ENCODE results near the gene FMNL1. TPM values are rescaled to one million over a fixed set of nuclear protein-coding genes. Genes with fewer than 3 reads are reported as not detected.

The FMNL1 gene
- total RNA-seq, 1 experiment from 2014 or later: 20.0 TPM

DNA sequence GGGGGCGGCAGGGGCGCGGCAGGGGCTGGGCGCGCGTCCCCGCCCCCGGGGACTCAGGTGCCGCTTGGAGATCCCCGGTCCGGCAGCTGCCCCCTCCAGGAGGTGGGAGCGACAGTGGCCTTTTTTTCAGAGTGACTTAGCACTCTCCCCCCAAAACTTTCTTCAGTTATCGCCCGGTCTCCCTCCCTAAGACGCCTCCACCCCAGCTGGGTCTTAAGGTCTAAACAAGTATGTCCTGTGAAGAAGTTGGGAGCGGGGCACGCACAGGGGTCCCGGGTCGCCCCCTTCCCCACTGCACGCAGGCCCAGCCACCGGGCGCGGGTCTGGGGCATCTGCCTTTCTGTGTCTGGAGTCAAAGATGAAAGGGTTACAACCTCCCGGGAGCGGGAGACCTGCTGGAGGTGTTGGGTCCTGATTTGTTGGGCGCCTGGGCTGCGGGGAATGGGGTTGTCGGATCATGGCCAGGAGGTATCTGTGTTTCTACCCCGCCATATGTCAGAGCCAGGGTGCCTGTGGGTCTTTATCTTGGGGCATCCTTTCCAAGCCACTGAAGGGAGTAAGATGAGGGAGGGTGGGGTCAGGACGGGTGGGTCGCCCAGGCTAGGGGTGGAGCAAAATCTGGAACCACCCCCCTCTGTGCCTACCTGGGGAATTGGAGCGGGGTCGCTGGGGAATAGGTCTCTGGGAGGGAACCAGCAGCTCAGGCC, 757 bp downstream of the FMNL1 start:
- Histone ChIP-seq H3K27me3 (ENCODE audit: control insufficient read depth, insufficient read depth, low read length) (no peaks in the 10 kb centered on the region), H3K4me1 (ENCODE audit: control insufficient read depth, insufficient read depth, low read length) (peaks cover 39% of the 10 kb centered on the region), H3K4me3 (ENCODE audit: low read depth in 2 of 2, low read length in 2 of 2) (peak overlapping the region; percentile 51 to 67), H3K27ac (ENCODE audit: low read length) (peak overlapping the region; percentile 96), H3K9me3 (ENCODE audit: control insufficient read depth, insufficient read depth, low read depth, low read length) (no peaks in the 10 kb centered on the region), H3K36me3 (ENCODE audit: control insufficient read depth, insufficient read depth, low read length) (no peaks in the 10 kb centered on the region)
- intact Hi-C loops (cut with micrococcal nuclease; ENCODE audit: unreplicated experiment): no loop called here
- ChIA-PET CTCF (no interaction called here), POLR2A (no interaction called here)
- in situ Hi-C loops (cut with HindIII; ENCODE audit: low pct_unique_long_range_greater_than_20kb, low sequenced_read_pairs): no loop called here
- ATAC-seq (no peak), DNase-seq (ENCODE audit: low read depth, low spot score) (no peak)
- TF ChIP-seq POLR2AphosphoS5 (IDR thresholded peaks at IDR 0.05; ENCODE audit: low read depth, low read length) (no peak), SIN3A (IDR thresholded peaks at IDR 0.05; ENCODE audit: borderline replicate concordance, insufficient read depth, low read depth, low read length) (0 out of 2 replicates have a peak, but pooled peaks have one; percentile 31)
- no TSS peak for BruUV-seq (replicated peaks)

DNA sequence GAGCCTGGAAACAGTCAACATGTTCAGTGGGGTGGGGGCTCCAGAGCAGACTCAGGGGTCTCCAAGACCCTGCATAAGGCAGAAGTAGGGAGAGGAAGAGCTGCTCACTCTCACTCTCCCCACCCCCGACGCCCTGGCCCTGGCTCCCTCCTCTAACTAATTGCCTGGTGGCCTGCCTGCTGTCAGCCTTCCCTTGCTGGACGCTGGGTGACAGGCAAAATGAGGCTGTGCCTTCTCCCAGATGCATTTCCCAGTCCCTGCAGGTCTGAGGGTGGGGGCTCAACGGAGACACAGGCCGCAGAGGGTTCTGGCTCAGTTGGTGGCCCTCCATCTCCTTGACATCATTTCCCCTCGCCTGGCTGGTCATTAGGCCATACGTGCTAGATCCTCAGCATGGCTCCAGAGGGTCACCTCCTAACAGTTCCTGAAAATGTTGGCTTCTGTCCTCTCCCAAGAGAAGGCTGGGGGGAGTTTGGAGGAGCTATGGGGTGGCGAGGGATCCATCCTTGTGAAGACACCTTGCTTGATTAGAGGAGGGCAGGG, 1.4 kb downstream of the FMNL1 start:
- in situ Hi-C loops (cut with HindIII; ENCODE audit: low pct_unique_long_range_greater_than_20kb, low sequenced_read_pairs): no loop called here
- CTCF ChIA-PET: no interaction called here
- no peak for DNase-seq (ENCODE audit: low read depth, low spot score)

More for the DNA sequence above, 1.4 kb downstream of the FMNL1 start:
- H3K36me3 ChIP-seq (ENCODE audit: control insufficient read depth, insufficient read depth, low read length): no peaks in the 10 kb centered on the region
- peaks cover 46% of the 10 kb centered on the region for H3K4me1 ChIP-seq (ENCODE audit: control insufficient read depth, insufficient read depth, low read length)
- POLR2A ChIA-PET: interaction anchor here (0.5 kb wide), 1 partner anchor 10 kb away, joined by 9 read pairs; no protein-coding TSS in a partner anchor
- H3K4me3 ChIP-seq (ENCODE audit: low read depth in 2 of 2, low read length in 2 of 2): peak overlapping the region; percentile 51 to 67
- BruUV-seq (replicated peaks): no TSS peak
- peak overlapping the region; percentile 96 for H3K27ac ChIP-seq (ENCODE audit: low read length)
- no peaks in the 10 kb centered on the region for H3K9me3 ChIP-seq (ENCODE audit: control insufficient read depth, insufficient read depth, low read depth, low read length)
- intact Hi-C loops (cut with micrococcal nuclease; ENCODE audit: unreplicated experiment): no loop called here
- no peak for ATAC-seq
- no peaks in the 10 kb centered on the region for H3K27me3 ChIP-seq (ENCODE audit: control insufficient read depth, insufficient read depth, low read length)
- TF ChIP-seq SIN3A (IDR thresholded peaks at IDR 0.05; ENCODE audit: borderline replicate concordance, insufficient read depth, low read depth, low read length) (no peak), POLR2AphosphoS5 (IDR thresholded peaks at IDR 0.05; ENCODE audit: low read depth, low read length) (no peak), TCF7L2 (IDR thresholded peaks at IDR 0.05; ENCODE audit: low read depth, low read length) (no peak)
- TF ChIP-seq, protein P1, sequence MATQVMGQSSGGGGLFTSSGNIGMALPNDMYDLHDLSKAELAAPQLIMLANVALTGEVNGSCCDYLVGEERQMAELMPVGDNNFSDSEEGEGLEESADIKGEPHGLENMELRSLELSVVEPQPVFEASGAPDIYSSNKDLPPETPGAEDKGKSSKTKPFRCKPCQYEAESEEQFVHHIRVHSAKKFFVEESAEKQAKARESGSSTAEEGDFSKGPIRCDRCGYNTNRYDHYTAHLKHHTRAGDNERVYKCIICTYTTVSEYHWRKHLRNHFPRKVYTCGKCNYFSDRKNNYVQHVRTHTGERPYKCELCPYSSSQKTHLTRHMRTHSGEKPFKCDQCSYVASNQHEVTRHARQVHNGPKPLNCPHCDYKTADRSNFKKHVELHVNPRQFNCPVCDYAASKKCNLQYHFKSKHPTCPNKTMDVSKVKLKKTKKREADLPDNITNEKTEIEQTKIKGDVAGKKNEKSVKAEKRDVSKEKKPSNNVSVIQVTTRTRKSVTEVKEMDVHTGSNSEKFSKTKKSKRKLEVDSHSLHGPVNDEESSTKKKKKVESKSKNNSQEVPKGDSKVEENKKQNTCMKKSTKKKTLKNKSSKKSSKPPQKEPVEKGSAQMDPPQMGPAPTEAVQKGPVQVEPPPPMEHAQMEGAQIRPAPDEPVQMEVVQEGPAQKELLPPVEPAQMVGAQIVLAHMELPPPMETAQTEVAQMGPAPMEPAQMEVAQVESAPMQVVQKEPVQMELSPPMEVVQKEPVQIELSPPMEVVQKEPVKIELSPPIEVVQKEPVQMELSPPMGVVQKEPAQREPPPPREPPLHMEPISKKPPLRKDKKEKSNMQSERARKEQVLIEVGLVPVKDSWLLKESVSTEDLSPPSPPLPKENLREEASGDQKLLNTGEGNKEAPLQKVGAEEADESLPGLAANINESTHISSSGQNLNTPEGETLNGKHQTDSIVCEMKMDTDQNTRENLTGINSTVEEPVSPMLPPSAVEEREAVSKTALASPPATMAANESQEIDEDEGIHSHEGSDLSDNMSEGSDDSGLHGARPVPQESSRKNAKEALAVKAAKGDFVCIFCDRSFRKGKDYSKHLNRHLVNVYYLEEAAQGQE (IDR thresholded peaks at IDR 0.05; ENCODE audit: insufficient read depth in 1 of 2, low read depth in 2 of 2, low read length in 1 of 2): no peak
- TF ChIP-seq, protein P2, sequence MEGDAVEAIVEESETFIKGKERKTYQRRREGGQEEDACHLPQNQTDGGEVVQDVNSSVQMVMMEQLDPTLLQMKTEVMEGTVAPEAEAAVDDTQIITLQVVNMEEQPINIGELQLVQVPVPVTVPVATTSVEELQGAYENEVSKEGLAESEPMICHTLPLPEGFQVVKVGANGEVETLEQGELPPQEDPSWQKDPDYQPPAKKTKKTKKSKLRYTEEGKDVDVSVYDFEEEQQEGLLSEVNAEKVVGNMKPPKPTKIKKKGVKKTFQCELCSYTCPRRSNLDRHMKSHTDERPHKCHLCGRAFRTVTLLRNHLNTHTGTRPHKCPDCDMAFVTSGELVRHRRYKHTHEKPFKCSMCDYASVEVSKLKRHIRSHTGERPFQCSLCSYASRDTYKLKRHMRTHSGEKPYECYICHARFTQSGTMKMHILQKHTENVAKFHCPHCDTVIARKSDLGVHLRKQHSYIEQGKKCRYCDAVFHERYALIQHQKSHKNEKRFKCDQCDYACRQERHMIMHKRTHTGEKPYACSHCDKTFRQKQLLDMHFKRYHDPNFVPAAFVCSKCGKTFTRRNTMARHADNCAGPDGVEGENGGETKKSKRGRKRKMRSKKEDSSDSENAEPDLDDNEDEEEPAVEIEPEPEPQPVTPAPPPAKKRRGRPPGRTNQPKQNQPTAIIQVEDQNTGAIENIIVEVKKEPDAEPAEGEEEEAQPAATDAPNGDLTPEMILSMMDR (IDR thresholded peaks at IDR 0.05): no peak
